Activated CD4-positive, alpha-beta memory T cell treated with anti-CD3 and anti-CD28 coated beads, Interleukin-2, amount 10 ng/mL, durations not matched to agents 7 days and 5 days (primary cell): Measurements from ENCODE around the gene CTDNEP1. TPM values are rescaled to one million over a fixed set of nuclear protein-coding genes. Genes with fewer than 3 reads are reported as not detected.
A peak's percentile ranks its signal among the peaks of the same experiment; 100 is the strongest.

Experiments used
- CTCF ChIA-PET: fragments of 350-600 bp; sonication (Branson Sonifier 250); formaldehyde crosslinking; loops from one replicate; lab custom pipeline; 2021; ENCODE audit warnings: antibody characterized with exemption, inconsistent platforms; lab: Charles Lee
- POLR2A ChIA-PET: fragments of 350-600 bp; sonication (Branson Sonifier 250); formaldehyde crosslinking; loops from one replicate; lab custom pipeline; 2021; ENCODE audit warnings: antibody characterized with exemption; lab: Charles Lee
- DNase-seq: peaks from one replicate; pipeline ENCODE4 v3.0.0-alpha.2; 2020
- H3K27ac Mint-ChIP-seq: one replicate; pipeline ENCODE4 v1.8.0; 2021; ENCODE audit warnings: mild to moderate bottlenecking, mixed read lengths
- H3K27me3 Mint-ChIP-seq: one replicate; pipeline ENCODE4 v1.8.0; 2021; ENCODE audit warnings: mixed read lengths
- H3K36me3 Mint-ChIP-seq: one replicate; pipeline ENCODE4 v1.8.0; 2021; ENCODE audit warnings: low read depth, mixed read lengths
- H3K4me1 Mint-ChIP-seq: one replicate; pipeline ENCODE4 v1.8.0; 2021; ENCODE audit warnings: mixed read lengths
- H3K4me3 Mint-ChIP-seq: one replicate; pipeline ENCODE4 v1.8.0; 2021; ENCODE audit warnings: mild to moderate bottlenecking, mixed read lengths
- H3K9me3 Mint-ChIP-seq: one replicate; pipeline ENCODE4 v1.8.0; 2021; ENCODE audit warnings: mixed read lengths
- total RNA-seq, 2 experiments: library from RNA; stranded (reverse); gene quantifications; one replicate each; pipeline ENCODE4 v1.2.3, GENCODE V29; 2021

CTDNEP1 gene
- 100 to 1,000 TPM; 170 to 175 TPM for total RNA-seq

GRCh38 chr17:7251661-7252175 is at the start of gene CTDNEP1:
Gene CTDNEP1 (minus strand): TSS chr17:7251734. CDS start chr17:7251296, 438 bp downstream.
- Mint-ChIP-seq H3K4me1 (peaks cover 48% of the 10 kb centered on the region), H3K4me3 (peak within 1 kb of the TSS; percentile 91), H3K36me3 (peaks cover 49% of the 10 kb centered on the region), H3K9me3 (no peaks in the 10 kb centered on the region), H3K27ac (peak within 1 kb of the TSS; percentile 97), H3K27me3 (no peaks in the 10 kb centered on the region)
- ChIA-PET POLR2A (interaction anchor here (0.6 to 3.9 kb wide), 8 partner anchors 11 to 216 kb away, joined by 4 to 74 read pairs (median 4); partner anchors contain the start of genes ACADVL, ACAP1, DVL2 and GABARAP), CTCF (interaction anchor here (0.9 to 1.6 kb wide), 4 partner anchors 9 to 45 kb away, joined by 3 to 4 read pairs (median 3); partner anchors contain the start of genes GABARAP and SLC2A4)
- peak; percentile 99 for DNase-seq

- ChIA-PET CTCF (interaction anchor here (0.6 to 2.8 kb wide), 30 partner anchors 8 to 453 kb away, joined by 3 to 61 read pairs (median 4); partner anchors contain the start of genes ACADVL, ACAP1, CTDNEP1 and DLG4), POLR2A (interaction anchor here (0.7 to 1.8 kb wide), 5 partner anchors 40 to 78 kb away, joined by 3 to 10 read pairs (median 3); partner anchors contain the start of genes ACADVL, ACAP1 and DLG4)
- Mint-ChIP-seq H3K27me3 (peaks cover 40% of the 10 kb centered on the region), H3K36me3 (no peaks in the 10 kb centered on the region), H3K4me1 (peaks cover 29% of the 10 kb centered on the region), H3K9me3 (no peaks in the 10 kb centered on the region), H3K27ac (no peak overlapping the region), H3K4me3 (no peak overlapping the region)
- DNase-seq: peak; percentile 71
Observed at GRCh38 chr17:7296189-7296861, 44.8 kb upstream of the CTDNEP1 start.

GRCh38 chr17:7295230-7296180 is 44.0 kb upstream of the CTDNEP1 start:
- no peaks in the 10 kb centered on the region for H3K36me3 Mint-ChIP-seq
- H3K4me3 Mint-ChIP-seq: peak overlapping the region; percentile 69
- peaks cover 29% of the 10 kb centered on the region for H3K4me1 Mint-ChIP-seq
- DNase-seq: no peak
- peaks cover 40% of the 10 kb centered on the region for H3K27me3 Mint-ChIP-seq
- H3K9me3 Mint-ChIP-seq: no peaks in the 10 kb centered on the region
- ChIA-PET CTCF (interaction anchor here (0.6 to 2.8 kb wide), 21 partner anchors 10 to 453 kb away, joined by 3 to 61 read pairs (median 5); partner anchors contain the start of genes ACADVL, ACAP1, DLG4 and GABARAP), POLR2A (interaction anchor here (0.9 to 1.8 kb wide), 4 partner anchors 41 to 77 kb away, joined by 3 to 10 read pairs (median 6); partner anchors contain the start of genes ACADVL, ACAP1 and DLG4)
- H3K27ac Mint-ChIP-seq: peak overlapping the region; percentile 40

- H3K9me3 Mint-ChIP-seq: no peaks in the 10 kb centered on the region
- peaks cover 38% of the 10 kb centered on the region for H3K27me3 Mint-ChIP-seq
- DNase-seq: peak; percentile 85
- no peaks in the 10 kb centered on the region for H3K36me3 Mint-ChIP-seq
- H3K4me1 Mint-ChIP-seq: peaks cover 29% of the 10 kb centered on the region
- POLR2A ChIA-PET: no interaction called here
- peak within 1 kb of the TSS; percentile 69 for H3K4me3 Mint-ChIP-seq
- H3K27ac Mint-ChIP-seq: peak within 1 kb of the TSS; percentile 40
- CTCF ChIA-PET: no interaction called here
Observed at GRCh38 chr17:7294614-7295153, 43.1 kb upstream of the CTDNEP1 start, which contains the start of gene YBX2. Gene YBX2 (minus strand): TSS chr17:7294639. CDS start chr17:7294500, 139 bp downstream.

GRCh38 chr17:7293816-7294613 is 42.5 kb upstream of the CTDNEP1 start:
- H3K4me1 Mint-ChIP-seq: peaks cover 29% of the 10 kb centered on the region
- CTCF ChIA-PET: interaction anchor here (1.0 kb wide), 1 partner anchor 73 kb away, joined by 4 read pairs; no protein-coding TSS in a partner anchor
- H3K9me3 Mint-ChIP-seq: no peaks in the 10 kb centered on the region
- peak overlapping the region; percentile 69 for H3K4me3 Mint-ChIP-seq
- DNase-seq: no peak
- no peaks in the 10 kb centered on the region for H3K36me3 Mint-ChIP-seq
- POLR2A ChIA-PET: interaction anchor here (1.9 kb wide), 1 partner anchor 143 kb away, joined by 4 read pairs; no protein-coding TSS in a partner anchor
- H3K27me3 Mint-ChIP-seq: peaks cover 37% of the 10 kb centered on the region
- H3K27ac Mint-ChIP-seq: no peak overlapping the region

GRCh38 chr17:7293159-7293558 is 41.6 kb upstream of the CTDNEP1 start:
- peaks cover 42% of the 10 kb centered on the region for H3K27me3 Mint-ChIP-seq

GRCh38 chr17:7292729-7293128 is 41.2 kb upstream of the CTDNEP1 start:
- Mint-ChIP-seq H3K9me3 (no peaks in the 10 kb centered on the region), H3K36me3 (no peaks in the 10 kb centered on the region)
- POLR2A ChIA-PET: interaction anchor here (1.2 to 1.9 kb wide), 2 partner anchors 17 to 144 kb away, joined by 3 to 4 read pairs; no protein-coding TSS in a partner anchor

More at GRCh38 chr17:7293159-7293558, 41.6 kb upstream of the CTDNEP1 start:
- H3K27ac Mint-ChIP-seq: no peak overlapping the region
- POLR2A ChIA-PET: interaction anchor here (1.2 to 1.9 kb wide), 2 partner anchors 16 to 144 kb away, joined by 3 to 4 read pairs; no protein-coding TSS in a partner anchor
- no peak overlapping the region for H3K4me3 Mint-ChIP-seq
- H3K36me3 Mint-ChIP-seq: no peaks in the 10 kb centered on the region
- DNase-seq: no peak
- peaks cover 29% of the 10 kb centered on the region for H3K4me1 Mint-ChIP-seq
- H3K9me3 Mint-ChIP-seq: no peaks in the 10 kb centered on the region
- CTCF ChIA-PET: interaction anchor here (1.0 kb wide), 1 partner anchor 73 kb away, joined by 4 read pairs; no protein-coding TSS in a partner anchor

GRCh38 chr17:7292194-7292593 is 40.7 kb upstream of the CTDNEP1 start:
- peaks cover 52% of the 10 kb centered on the region for H3K27me3 Mint-ChIP-seq
- POLR2A ChIA-PET: interaction anchor here (1.2 to 1.9 kb wide), 2 partner anchors 17 to 145 kb away, joined by 3 to 4 read pairs; no protein-coding TSS in a partner anchor

More at GRCh38 chr17:7292729-7293128, 41.2 kb upstream of the CTDNEP1 start:
- H3K4me3 Mint-ChIP-seq: no peak overlapping the region
- no peak for DNase-seq
- H3K27ac Mint-ChIP-seq: no peak overlapping the region
- H3K4me1 Mint-ChIP-seq: peaks cover 29% of the 10 kb centered on the region
- peaks cover 46% of the 10 kb centered on the region for H3K27me3 Mint-ChIP-seq
- CTCF ChIA-PET: no interaction called here

GRCh38 chr17:7290685-7291084 is 39.2 kb upstream of the CTDNEP1 start:
- no peak overlapping the region for H3K27ac Mint-ChIP-seq
- ChIA-PET POLR2A (no interaction called here), CTCF (interaction anchor here (1.4 kb wide), 1 partner anchor 9 kb away, joined by 5 read pairs; no protein-coding TSS in a partner anchor)
- peaks cover 18% of the 10 kb centered on the region for H3K4me1 Mint-ChIP-seq
- no peaks in the 10 kb centered on the region for H3K36me3 Mint-ChIP-seq
- no peaks in the 10 kb centered on the region for H3K9me3 Mint-ChIP-seq
- H3K4me3 Mint-ChIP-seq: no peak overlapping the region
- no peak for DNase-seq
- H3K27me3 Mint-ChIP-seq: peaks cover 54% of the 10 kb centered on the region

More at GRCh38 chr17:7292194-7292593, 40.7 kb upstream of the CTDNEP1 start:
- CTCF ChIA-PET: interaction anchor here (1.5 kb wide), 1 partner anchor 72 kb away, joined by 3 read pairs; the partner anchor contains the start of genes ACADVL and DLG4
- H3K4me1 Mint-ChIP-seq: peaks cover 29% of the 10 kb centered on the region
- H3K36me3 Mint-ChIP-seq: no peaks in the 10 kb centered on the region
- no peak overlapping the region for H3K27ac Mint-ChIP-seq
- DNase-seq: no peak
- H3K4me3 Mint-ChIP-seq: no peak overlapping the region
- H3K9me3 Mint-ChIP-seq: no peaks in the 10 kb centered on the region

GRCh38 chr17:7290166-7290565 is 38.6 kb upstream of the CTDNEP1 start:
- POLR2A ChIA-PET: no interaction called here
- no peak overlapping the region for H3K4me3 Mint-ChIP-seq
- H3K27ac Mint-ChIP-seq: no peak overlapping the region
- no peak for DNase-seq
- peaks cover 52% of the 10 kb centered on the region for H3K27me3 Mint-ChIP-seq
- no peaks in the 10 kb centered on the region for H3K36me3 Mint-ChIP-seq
- no peaks in the 10 kb centered on the region for H3K9me3 Mint-ChIP-seq
- peaks cover 13% of the 10 kb centered on the region for H3K4me1 Mint-ChIP-seq
- CTCF ChIA-PET: interaction anchor here (1.4 kb wide), 1 partner anchor 9 kb away, joined by 5 read pairs; no protein-coding TSS in a partner anchor
